GM21576 (cell line): ENCODE measurements around the gene CAPN9.
"Not testable (repeated sequence)": the region's sequence is repeated elsewhere in the genome, so short reads cannot be mapped to it uniquely, and the experiment has no call there.

Source experiments
- ATAC-seq: cut with Tn5 transposase; IDR thresholded peaks from one replicate; pipeline ENCODE4 v1.9.1; 2021; ENCODE audit warnings: mild to moderate bottlenecking, moderate library complexity; ENCODE audit not compliant: unreplicated experiment

The CAPN9 gene, protein sequence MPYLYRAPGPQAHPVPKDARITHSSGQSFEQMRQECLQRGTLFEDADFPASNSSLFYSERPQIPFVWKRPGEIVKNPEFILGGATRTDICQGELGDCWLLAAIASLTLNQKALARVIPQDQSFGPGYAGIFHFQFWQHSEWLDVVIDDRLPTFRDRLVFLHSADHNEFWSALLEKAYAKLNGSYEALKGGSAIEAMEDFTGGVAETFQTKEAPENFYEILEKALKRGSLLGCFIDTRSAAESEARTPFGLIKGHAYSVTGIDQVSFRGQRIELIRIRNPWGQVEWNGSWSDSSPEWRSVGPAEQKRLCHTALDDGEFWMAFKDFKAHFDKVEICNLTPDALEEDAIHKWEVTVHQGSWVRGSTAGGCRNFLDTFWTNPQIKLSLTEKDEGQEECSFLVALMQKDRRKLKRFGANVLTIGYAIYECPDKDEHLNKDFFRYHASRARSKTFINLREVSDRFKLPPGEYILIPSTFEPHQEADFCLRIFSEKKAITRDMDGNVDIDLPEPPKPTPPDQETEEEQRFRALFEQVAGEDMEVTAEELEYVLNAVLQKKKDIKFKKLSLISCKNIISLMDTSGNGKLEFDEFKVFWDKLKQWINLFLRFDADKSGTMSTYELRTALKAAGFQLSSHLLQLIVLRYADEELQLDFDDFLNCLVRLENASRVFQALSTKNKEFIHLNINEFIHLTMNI

DNA sequence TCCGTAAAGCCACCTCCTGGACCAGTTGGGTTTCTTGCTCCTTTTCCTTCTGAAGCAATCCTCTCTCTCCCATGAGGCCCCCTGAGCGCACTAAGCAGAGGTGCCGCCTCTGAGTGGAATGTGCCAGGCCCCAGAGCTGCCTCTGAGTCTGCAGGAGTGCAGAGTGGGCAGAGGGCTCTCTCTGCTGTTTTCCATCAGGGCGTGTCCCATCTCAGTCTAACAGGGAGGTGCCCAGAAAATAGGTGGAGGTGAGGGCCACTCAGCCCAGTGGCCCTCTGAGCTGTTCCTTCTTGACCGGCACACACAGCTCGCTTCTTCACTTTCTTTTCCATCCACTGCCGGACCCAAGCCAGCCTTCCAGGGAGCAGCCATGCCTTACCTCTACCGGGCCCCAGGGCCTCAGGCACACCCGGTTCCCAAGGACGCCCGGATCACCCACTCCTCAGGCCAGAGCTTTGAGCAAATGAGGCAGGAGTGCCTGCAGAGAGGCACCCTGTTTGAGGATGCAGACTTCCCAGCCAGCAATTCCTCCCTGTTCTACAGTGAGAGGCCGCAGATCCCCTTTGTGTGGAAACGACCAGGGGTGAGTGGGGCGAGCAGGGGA is at the start of gene CAPN9:
Gene CAPN9 (plus strand): TSS at position 262 of the 604 bp plus-strand sequence. CDS start 109 bp downstream, at position 371.
- no peak for ATAC-seq

DNA sequence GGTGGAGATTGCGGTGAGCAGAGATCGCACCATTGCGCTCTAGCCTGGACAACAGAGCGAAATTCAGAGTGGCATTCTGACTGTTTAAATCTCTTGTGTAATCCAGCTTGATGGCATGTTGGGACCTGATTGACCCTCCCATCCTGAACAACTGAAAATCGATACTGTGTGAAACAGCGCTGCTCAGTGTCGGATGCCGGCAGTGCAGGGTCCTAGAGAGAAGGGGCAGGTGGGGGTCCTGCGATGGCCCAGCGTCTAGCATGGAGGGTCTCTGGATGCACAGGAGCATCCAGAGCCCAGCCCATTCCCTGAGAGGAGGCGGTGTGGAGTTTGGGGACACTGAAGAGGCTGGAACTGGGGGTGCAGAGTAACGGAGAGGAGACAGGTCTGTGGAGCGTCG is 49.1 kb upstream of the CAPN9 start:
- ATAC-seq = no peak

DNA sequence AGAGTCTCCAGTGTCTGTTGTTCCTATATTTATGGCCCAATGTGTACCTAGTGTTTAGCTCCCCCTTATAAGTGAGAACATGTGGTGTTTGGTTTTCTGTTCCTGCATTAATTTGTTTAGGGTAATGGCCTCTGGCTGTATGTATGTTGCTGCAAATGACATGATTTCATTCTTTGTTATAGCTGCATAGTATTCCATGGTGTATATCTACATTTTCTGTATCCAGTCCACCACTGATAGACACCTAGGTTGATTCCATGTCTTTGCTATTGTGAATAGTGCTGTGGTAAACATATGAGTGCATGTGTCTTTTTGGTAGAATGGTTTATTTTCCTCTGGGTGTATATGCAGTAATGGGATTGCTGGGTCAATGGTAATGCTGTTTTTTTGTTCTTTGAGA is 48.2 kb upstream of the CAPN9 start:
- ATAC-seq = not testable (repeated sequence)

DNA sequence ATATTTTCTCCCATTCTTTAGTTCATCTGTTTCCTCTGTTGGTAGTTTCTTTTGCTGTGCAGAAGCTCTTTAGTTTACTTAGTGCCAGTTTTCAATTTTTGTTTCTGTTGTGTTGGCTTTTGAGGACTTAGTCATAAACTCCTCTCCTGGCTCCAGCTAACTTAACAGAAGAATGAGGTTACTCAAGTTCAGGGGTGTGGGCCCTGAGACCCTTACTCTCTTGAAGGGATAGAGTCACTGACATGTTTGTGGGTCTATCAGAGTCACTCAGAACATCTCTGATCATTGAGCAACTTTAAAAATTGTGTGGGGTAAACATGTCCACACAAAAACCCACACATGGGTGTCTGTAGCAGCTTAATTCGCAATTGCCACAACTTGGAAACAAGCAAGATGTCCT is 47.5 kb upstream of the CAPN9 start:
- ATAC-seq = no peak

DNA sequence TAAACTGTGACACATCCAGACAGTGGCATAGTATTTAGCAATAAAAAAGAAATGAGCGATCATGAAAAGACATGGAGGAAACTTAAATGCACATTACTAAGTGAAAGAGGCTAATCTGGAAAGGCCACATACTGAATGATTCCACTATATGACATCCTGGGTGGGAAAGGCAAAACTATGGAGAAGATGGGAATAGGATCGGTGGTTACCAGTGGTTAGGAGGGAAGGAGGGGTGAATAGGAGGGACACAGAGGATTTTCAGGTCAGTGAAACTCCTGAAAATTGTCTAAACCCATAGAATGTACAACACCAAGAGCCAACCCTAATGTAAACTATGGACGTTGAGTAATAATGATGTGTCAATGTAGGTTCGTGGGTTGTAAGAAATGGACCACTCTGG is 47.1 kb upstream of the CAPN9 start:
- ATAC-seq = no peak

DNA sequence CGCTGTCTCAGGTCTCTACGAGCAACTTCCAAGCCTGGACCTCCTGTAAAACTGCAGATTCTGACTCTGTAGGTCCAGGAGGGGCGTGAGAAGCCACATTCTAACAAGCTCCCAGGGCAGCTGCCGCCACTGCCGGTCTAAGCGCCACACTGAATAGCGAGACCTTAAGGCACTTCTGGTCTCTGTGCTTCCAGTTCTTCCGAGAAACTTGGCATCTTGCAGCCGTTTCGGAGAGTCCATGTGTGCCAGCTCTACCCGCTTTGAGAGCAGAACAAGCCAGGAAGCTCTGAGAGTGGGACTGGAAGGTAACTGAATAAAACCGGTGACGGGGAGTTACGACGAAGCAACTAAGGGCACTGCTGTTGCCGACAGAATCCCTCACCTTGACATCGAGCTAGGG is 45.8 kb upstream of the CAPN9 start:
- no peak for ATAC-seq

DNA sequence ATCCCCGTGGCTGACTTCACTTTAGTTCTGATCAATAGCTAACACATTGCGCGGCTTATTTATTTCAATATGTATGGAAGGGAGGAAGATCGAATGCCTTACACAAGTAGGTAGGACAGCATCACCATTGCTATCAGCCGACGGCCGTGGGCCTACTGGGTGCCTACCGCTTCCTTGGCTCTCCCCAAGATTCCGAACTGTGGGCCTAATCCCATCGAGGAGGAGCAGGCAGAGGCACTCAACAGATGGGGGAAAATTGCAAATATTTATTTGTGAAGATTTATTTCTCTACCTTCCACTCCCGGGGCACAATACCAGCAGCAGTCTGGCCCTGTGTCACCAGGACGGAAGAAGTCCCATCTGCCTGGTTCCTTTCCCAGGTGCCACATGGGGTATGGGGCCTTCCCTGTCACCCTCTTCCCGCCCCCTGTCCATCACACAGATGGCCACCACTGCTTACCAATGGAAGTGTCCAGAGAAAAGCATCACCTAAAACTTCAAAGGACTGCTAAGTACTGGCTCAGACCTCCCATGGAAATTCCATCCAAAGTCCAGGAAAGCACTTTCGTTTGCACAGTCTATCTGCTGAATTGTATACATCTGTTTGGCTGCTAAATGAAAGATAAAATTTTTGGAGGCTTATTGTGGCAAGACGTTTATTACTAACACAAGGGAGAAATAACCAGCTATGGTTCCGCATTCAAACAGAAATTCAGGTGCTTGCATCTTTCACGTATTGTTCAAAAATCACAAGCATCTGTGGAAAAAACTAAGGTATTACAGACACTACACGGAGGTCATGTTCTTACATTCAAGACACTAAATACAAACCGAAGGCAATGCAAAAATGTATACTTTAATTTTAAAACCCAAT is 45.1 kb upstream of the CAPN9 start:
- no peak for ATAC-seq

DNA sequence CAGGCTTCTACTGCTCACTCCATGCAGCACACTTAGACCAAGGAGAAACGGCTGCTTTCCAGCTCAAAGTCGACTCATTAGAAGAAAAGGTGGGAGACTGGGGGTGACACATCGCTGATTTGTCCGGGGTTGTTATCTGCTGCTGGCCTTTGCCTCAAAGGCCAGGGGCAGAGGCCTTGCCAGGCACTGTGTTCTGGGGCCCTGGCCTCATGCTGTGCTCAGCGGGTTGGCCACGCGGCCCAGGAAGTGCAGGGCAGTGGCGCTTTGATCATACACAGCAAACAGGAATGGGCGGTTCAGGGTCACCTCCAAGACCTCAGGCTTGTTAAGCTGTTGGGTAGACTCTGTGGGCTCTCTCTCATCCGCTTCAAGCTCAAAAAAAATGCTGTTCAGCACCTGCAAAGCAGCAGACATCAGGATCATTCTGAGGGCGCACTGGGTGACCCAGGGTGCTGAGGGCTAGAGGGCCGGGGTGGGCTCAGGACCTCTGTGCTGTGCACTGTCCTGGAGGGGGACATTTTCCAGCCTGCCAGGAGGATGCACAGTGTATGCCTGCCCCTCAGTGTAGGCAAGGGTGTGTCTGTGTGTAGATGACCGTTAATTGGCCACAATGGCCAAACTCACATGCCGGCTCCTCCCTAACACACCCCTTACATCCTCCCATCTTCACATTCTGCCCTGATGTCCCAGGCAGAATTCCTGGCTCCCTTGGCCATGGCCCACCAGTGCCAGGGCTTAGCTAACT is 44.1 kb upstream of the CAPN9 start:
- ATAC-seq = no peak

DNA sequence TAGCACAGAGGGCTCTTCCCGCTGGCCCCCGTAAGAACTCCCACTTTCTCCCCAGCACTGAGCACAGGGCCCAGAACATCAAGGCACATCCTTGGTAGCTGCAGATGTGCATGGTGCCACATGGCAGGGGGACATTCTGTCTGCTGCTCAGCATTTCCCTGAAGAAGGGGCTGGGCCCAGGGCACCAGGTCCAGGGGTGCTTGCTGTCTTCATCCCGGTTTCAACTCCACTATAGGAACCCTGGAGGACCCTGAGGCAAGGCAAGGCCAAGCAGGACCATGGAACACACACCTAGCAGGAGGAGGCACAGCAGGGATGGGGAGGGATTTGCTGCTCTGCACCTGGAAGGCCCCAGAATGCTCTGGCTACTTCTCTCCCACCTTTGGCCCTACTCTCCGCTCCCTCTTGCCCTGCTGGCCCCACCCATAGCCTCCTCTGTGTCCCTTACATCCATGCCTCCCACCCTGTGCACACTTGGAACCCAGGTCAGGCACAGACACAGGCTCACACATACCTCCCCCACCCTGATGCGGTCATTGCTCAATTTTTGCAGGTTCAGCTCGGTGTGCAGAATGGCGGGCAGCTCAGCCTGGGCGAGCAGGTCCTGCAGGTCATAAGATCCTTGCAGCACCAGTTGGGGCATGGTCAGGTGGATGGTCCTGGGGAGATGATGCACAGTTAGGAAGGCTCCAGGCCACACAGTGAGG is 43.4 kb upstream of the CAPN9 start:
- ATAC-seq = no peak

DNA sequence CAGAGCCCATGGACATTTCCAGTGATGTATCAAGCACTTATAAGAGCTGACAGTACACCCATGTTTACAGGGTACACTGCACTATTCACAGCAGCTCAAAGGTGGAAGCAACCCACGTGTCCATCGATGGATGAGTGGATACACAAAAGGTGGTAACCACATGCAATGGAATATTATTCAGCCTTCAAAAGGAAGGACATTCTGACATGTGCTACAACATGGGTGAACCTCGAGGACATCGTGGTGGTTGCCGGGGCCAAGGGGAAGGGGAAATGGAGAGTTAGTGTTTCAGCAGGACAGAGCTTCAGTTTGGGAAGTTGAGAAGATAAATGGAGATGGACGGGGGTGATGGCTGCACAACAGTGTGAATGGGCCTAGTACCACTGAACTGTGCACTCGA is 42.4 kb upstream of the CAPN9 start:
- ATAC-seq = no peak

DNA sequence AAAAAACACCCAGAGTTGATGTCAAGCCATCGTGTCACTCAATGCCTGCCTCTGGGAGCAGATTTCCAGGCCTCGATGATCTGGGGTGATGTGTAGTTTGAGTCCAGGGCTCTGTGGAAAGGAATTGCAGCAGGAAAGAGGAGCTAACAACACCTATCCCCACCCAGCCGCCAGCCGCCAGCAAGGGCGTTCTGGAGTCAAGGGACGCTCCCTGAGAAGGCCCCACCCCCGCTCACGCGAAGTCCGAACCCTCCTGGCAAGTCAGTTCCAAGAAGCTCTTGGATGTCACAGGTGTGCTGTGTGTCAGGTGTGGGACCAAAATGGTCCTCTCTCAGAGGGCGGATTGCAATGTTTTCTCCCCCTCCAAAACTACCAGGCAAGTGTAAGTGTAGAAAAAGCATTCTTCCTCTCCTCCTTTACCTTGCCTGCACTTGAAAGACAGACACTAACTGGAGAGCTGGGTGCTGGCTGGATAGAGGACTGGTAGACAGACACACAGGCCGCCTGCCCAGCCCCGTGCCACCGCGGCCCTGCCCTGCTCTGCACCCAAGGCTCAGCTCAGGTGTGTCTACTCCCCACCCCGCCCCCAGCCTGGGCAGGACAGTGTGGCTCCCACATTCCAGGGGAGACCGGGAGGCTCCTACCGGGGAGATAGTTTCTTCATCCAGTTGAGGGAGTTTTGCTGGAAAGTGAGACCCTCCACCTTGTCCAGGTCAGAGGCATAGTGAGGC is 41.7 kb upstream of the CAPN9 start:
- ATAC-seq = no peak

DNA sequence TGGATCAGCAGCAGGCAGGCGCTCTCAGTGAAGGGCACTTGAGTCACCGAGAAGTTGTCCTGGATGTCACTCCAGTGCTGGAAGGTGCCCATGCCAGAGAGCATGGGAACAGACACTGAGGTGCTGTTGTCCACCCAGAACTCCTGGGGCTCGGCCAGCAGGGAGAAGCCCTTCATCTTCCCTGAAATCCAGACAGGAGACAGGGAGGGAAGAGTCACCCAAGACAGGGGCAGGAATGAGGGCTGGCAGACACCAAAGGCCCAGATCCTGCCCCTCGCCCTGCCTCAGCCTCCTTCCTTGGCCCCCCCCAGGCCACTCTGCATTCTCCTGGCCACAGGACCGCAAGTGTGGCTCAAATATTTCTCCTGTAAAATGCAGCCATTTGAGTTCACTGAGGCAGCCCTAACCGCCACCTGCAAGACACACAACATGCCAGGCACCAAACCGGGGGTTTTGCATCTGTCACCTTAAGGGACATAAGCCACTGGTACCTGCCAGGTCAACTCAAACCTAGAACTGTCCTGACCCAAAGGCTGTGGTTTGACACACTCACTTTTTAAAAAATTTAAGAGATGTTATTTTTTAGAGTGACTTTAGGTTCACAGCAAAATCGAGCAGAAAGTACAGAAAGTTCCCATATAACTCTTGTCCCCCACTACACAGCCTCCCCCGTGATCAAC is 41.0 kb upstream of the CAPN9 start:
- no peak for ATAC-seq

DNA sequence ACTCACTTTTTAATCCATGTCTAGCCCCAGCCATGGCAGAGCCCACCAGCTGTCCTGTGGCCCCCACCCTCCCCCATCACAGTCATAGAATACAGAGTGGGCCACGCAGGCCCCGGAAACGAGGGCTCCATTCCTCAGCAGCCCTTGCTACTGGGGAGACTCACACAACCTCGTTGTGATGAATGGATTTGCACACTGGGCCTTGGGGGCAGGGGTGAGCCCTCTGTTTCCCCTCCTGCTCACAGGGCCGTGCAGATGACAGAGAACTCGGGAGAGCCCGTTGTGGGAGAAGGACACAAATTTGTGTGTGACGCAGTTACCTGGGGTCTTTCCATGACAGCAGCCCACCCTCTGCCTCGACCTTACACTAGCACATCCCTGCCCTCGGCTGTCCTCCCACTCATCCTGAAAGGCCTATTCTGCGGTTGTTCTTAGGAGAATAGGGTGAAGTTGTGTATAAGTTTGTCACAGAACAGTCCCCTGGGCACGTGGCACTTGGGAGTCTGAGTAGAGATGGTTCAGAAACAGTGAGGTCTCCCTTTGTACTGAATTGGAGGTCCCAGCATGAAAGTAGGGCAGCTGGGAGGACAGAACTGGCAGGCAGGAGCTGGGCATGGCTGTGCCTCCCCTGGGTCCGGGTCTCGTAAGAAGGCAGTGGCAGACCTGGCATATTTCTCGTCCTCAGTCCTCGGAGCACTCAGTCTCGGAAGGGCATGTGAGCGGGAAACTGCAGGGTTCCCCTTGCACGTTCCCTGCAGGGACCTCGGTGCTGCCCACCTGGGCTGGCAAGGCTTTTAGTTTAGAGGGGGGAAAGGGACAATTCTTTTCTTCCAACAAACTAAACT is 40.1 kb upstream of the CAPN9 start:
- ATAC-seq = no peak

DNA sequence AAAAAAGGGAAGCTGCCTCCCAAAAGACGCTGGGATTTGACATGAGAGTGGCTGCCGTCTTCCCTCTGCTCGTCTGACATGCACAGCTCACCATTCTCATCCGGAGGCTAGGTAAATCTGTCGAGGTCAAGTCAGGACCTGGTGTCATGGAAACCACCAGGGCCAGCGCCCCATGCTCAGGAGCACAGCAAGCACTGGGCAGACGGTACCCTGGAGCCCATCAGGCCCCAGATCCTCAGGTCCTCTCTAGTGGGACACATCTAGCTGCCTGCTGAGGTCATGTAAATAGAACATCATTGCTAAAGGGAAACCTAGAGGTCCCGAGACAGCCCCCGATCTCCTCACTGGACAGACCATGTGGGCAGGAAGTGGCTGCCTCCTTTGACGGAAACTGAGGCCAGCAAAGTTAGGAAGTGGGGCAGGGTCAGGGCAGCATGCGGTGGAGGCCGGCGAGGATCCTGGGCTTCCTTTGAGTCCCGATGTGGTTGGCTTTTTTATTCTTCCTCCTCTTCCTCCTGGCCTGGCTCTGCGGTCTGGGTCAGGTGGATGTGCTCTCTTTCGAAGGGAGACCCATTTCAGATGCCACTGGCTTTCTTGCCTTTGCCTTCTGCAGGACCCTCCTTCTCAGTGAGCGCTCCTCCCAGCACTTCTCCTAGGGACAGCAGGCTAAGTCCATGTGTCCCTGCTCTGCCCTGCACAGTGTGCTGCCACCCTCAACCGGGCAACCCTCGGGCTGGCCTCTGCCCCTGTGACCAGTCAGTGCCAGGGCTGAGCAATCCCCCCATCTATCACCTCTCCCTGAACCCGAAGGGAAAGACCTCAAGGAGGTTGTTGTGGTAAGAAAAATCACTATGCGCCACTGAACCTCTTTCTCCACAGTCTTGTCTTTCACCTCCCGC is 39.2 kb upstream of the CAPN9 start:
- no peak for ATAC-seq

DNA sequence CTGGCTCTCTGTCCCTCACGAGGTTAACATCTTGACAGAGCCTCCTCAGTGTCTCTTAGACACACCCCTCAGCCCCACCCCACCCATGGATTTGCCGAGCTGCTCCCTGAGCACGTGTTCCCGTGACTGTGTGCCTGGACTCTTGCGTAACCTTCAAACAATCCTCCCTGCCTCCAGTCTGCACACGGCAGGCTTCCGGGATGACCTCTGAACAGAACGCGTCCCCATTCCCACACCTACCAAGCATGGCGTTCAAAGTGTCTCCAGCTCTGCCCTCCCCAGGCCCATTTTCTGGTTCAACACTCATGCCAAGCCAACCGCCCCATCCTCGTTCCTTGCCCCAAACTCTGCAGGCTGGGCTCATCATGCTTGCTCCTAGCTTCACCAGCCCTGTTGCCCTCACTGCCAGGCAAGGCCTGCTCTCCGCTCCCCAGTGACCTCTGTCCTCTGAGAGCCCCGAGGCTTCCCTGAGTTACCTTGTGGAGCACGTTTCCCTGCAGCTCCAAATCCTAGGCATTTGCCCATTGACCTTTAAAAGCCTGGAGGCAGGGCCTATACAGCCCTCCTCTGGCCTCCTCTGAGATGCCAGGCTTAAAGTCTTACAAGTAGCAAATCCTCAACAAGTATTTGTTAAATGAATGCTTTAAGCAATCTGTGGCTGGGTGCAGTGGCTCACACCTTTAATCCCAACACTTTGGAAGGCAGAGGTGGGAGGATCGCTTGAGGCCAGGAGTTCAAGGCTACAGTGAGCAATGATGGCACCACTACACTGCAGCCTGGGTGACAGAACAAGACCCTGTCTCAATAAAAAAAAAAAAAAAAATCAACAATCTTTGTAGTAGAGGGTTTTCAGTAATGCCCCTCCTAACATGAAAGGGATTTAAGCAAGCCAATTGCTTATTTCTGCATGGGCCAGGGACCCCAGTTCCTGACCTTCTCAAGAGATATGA is 38.3 kb upstream of the CAPN9 start:
- ATAC-seq = no peak
